SK-N-SH (cell line): Measurements from ENCODE around the gene CDC34. TPM values are rescaled to one million over a fixed set of nuclear protein-coding genes. Genes with fewer than 3 reads are reported as not detected.

ENCODE experiments used
- CTCF ChIA-PET: fragments of 300-600, 350-600 bp; formaldehyde crosslinking; extraction: SDS; loops from one replicate; lab custom pipeline; 2021; lab: Yijun Ruan, JAX
- POLR2A ChIA-PET: fragments of 350-600 bp; sonication (Branson Sonifier 250); formaldehyde crosslinking; extraction: SDS; loops from one replicate; lab custom pipeline; 2020; ENCODE audit warnings: antibody characterized with exemption, inconsistent platforms; lab: Yijun Ruan, JAX
- DNase-seq: peaks from one replicate; pipeline ENCODE4 v3.0.0; 2012
- H2AFZ ChIP-seq: fragments of 200-600 bp; sonication (generic); 2 replicates; pipeline ENCODE4 v1.8.1; 2016; ENCODE audit warnings: antibody characterized with exemption, mild to moderate bottlenecking, low read depth
- H3F3A ChIP-seq: fragments of 200-600 bp; sonication (generic); replicated peaks from 2 replicates; pipeline ENCODE3; 2016; ENCODE audit warnings: antibody characterized with exemption, mild to moderate bottlenecking; ENCODE audit not compliant: insufficient read depth
- H3K27ac ChIP-seq, 2 experiments: fragments of 200-500 bp in 1 of 2; fragments of 200-600 bp in 1 of 2; sonication (Bioruptor generic) in 1 of 2; sonication (generic), shearing (Covaris generic) in 1 of 2; 2 replicates each; pipeline versions ENCODE4 v1.5.1 to v1.6.1; 2014 to 2016; ENCODE audit warnings: low read depth in 2 of 2, inconsistent platforms in 1 of 2, low read length in 1 of 2, mild to moderate bottlenecking in 1 of 2, mixed read lengths in 1 of 2
- H3K27me3 ChIP-seq: fragments of 200-600 bp; sonication (generic), shearing (Covaris generic); 2 replicates; pipeline ENCODE4 v1.6.1; 2016; ENCODE audit warnings: mixed run types; ENCODE audit not compliant: insufficient read depth
- H3K36me3 ChIP-seq, 2 experiments: fragments of 200-500 bp in 1 of 2; fragments of 200-600 bp in 1 of 2; sonication (Bioruptor generic) in 1 of 2; sonication (generic) in 1 of 2; replicated peaks in 1 of 2; 2 replicates each; pipeline versions ENCODE3 to v1.5.1; 2014 to 2016; ENCODE audit warnings: low read length in 1 of 2, mild to moderate bottlenecking in 1 of 2; ENCODE audit not compliant: insufficient read depth in 2 of 2, control insufficient read depth in 1 of 2
- H3K4me1 ChIP-seq, 2 experiments: fragments of 200-500 bp in 1 of 2; fragments of 200-600 bp in 1 of 2; sonication (Bioruptor generic) in 1 of 2; sonication (generic), shearing (Covaris generic) in 1 of 2; 2 replicates each; pipeline versions ENCODE4 v1.5.1 to v1.6.1; 2014 to 2016; ENCODE audit warnings: low read depth in 1 of 2, low read length in 1 of 2, mixed run types in 1 of 2; ENCODE audit not compliant: insufficient read depth in 2 of 2, control insufficient read depth in 1 of 2
- H3K4me2 ChIP-seq: fragments of 200-600 bp; sonication (generic), shearing (Covaris generic); 2 replicates; pipeline ENCODE4 v1.6.1; 2017; ENCODE audit warnings: mixed run types
- H3K4me3 ChIP-seq, 2 experiments: fragments of 200-500 bp in 1 of 2; fragments of 200-600 bp in 1 of 2; sonication (Bioruptor generic) in 1 of 2; sonication (generic), shearing (Covaris generic) in 1 of 2; 2 replicates each; pipeline versions ENCODE4 v1.5.1 to v1.8.1; 2014 to 2016; ENCODE audit warnings: low read depth in 2 of 2, inconsistent platforms in 1 of 2, low read length in 1 of 2, mild to moderate bottlenecking in 1 of 2, mixed read lengths in 1 of 2, moderate library complexity in 1 of 2
- H3K79me2 ChIP-seq: fragments of 200-600 bp; sonication (generic); 2 replicates; pipeline ENCODE4 v1.8.1; 2017; ENCODE audit warnings: mild to moderate bottlenecking; ENCODE audit not compliant: insufficient read depth
- H3K9ac ChIP-seq: fragments of 200-600 bp; sonication (generic); 2 replicates; pipeline ENCODE4 v1.6.1; 2017; ENCODE audit warnings: mixed run types
- H3K9me2 ChIP-seq: fragments of 200-600 bp; sonication (generic); 2 replicates; pipeline ENCODE4 v1.6.1; 2017; ENCODE audit warnings: mixed run types
- H3K9me3 ChIP-seq: fragments of 200-600 bp; sonication (generic); 2 replicates; pipeline ENCODE4 v1.6.1; 2017; ENCODE audit warnings: mixed run types, mild to moderate bottlenecking, moderate library complexity
- H4K20me1 ChIP-seq: fragments of 200-600 bp; sonication (generic); 2 replicates; pipeline ENCODE4 v1.6.1; 2017; ENCODE audit warnings: mild to moderate bottlenecking, mixed run types; ENCODE audit not compliant: insufficient read depth
- CTCF ChIP-seq: fragments of 200-600 bp; sonication (generic); IDR thresholded peaks from 2 replicates; pipeline ENCODE4 v1.6.1; 2017; ENCODE audit warnings: antibody characterized with exemption, mild to moderate bottlenecking, moderate library complexity
- EP300 ChIP-seq, 2 experiments: IDR thresholded peaks; 2 replicates each; pipeline versions ENCODE4 v1.4.0 to v1.6.1; 2012; ENCODE audit warnings: borderline replicate concordance in 1 of 2, low read depth in 1 of 2, low read length in 1 of 2
- FOSL2 ChIP-seq: IDR thresholded peaks from 2 replicates; pipeline ENCODE4 v1.4.0; 2012; ENCODE audit warnings: low read depth, mild to moderate bottlenecking, moderate library complexity, borderline replicate concordance
- FOXM1 ChIP-seq: IDR thresholded peaks from 2 replicates; pipeline ENCODE4 v1.4.0; 2012; ENCODE audit warnings: low read depth, mild to moderate bottlenecking
- GABPA ChIP-seq: IDR thresholded peaks from 2 replicates; pipeline ENCODE4 v1.4.0; 2012; ENCODE audit warnings: low read depth, mild to moderate bottlenecking
- IRF3 ChIP-seq: fragments of 150-350 bp; IDR thresholded peaks from 2 replicates; pipeline ENCODE4 v1.6.1; 2016; ENCODE audit warnings: mild to moderate bottlenecking, low read depth, low read length
- MAX ChIP-seq: IDR thresholded peaks from 2 replicates; pipeline ENCODE4 v1.4.0; 2012; ENCODE audit warnings: low read depth
- NFIC ChIP-seq: IDR thresholded peaks from 2 replicates; pipeline ENCODE4 v1.4.0; 2012; ENCODE audit warnings: borderline replicate concordance
- NRF1 ChIP-seq: IDR thresholded peaks from 2 replicates; pipeline ENCODE4 v1.6.1; 2012; ENCODE audit warnings: low read depth, mild to moderate bottlenecking, low read length
- REST ChIP-seq: IDR thresholded peaks from 2 replicates; pipeline ENCODE4 v1.6.1; 2012; ENCODE audit warnings: mild to moderate bottlenecking, low read depth, low read length, moderate library complexity
- RXRA ChIP-seq: IDR thresholded peaks from 2 replicates; pipeline ENCODE4 v1.4.0; 2012; ENCODE audit warnings: low read depth, mild to moderate bottlenecking, borderline replicate concordance
- SIN3A ChIP-seq: IDR thresholded peaks from 2 replicates; pipeline ENCODE4 v1.6.1; 2012; ENCODE audit warnings: low read depth, mild to moderate bottlenecking, low read length, moderate library complexity, borderline replicate concordance
- TAF1 ChIP-seq: IDR thresholded peaks from 2 replicates; pipeline ENCODE4 v1.6.1; 2012; ENCODE audit warnings: low read depth, mild to moderate bottlenecking, low read length, moderate library complexity, borderline replicate concordance
- TCF12 ChIP-seq: IDR thresholded peaks from 2 replicates; pipeline ENCODE4 v1.4.0; 2012
- TEAD4 ChIP-seq: IDR thresholded peaks from 2 replicates; pipeline ENCODE4 v1.4.0; 2012; ENCODE audit warnings: mild to moderate bottlenecking, borderline replicate concordance; ENCODE audit not compliant: insufficient read depth
- USF2 ChIP-seq: fragments of 150-350 bp; IDR thresholded peaks from 2 replicates; pipeline ENCODE4 v1.6.1; 2017; ENCODE audit warnings: antibody characterized with exemption, low read length, low read depth, borderline replicate concordance
- WGBS: methylation state at CpG from one replicate; pipeline ENCODE4 v1.1.6; 2017; ENCODE audit warnings: low lambda C conversion rate; 5-methylcytosine and 5-hydroxymethylcytosine counted together
- polyA plus RNA-seq, 3 experiments: library from polyadenylated mRNA; depleted of rRNA; stranded (reverse); fragments of >200 nt; gene quantifications; 2 replicates each; pipeline ENCODE4 v1.2.3, GENCODE V29; 2012

CDC34 gene
- polyA plus RNA-seq, 1 of the 3 experiments (the other 2 are of a cell fraction), result 96.7 TPM

- DNase-seq, result peak; percentile 71
- Histone ChIP-seq H3K4me3 (peak overlapping the region; percentile 38 to 53), H2AFZ (no peak overlapping the region), H3K27ac (peak overlapping the region; percentile 53 to 60; a peak in 3 of 4 replicates), H3K4me2 (peak overlapping the region; percentile 100), H3K9me2 (no peaks in the 10 kb centered on the region), H3K4me1 (peaks cover 24 to 32% of the 10 kb centered on the region in 2 experiments; a peak in 3 of 4 replicates), H3K9ac (no peak overlapping the region), H3F3A (peaks cover 14% of the 10 kb centered on the region), H3K79me2 (peaks cover 80% of the 10 kb centered on the region), H3K9me3 (no peaks in the 10 kb centered on the region), H3K36me3 (peaks cover 0 to 18% of the 10 kb centered on the region in 2 experiments), H3K27me3 (no peaks in the 10 kb centered on the region)
- CTCF ChIA-PET, result interaction anchor here (1.0 to 5.7 kb wide), 5 partner anchors 8 to 45 kb away, joined by 3 to 32 read pairs (median 5); no protein-coding TSS in a partner anchor
- WGBS, result 63% methylated on average over 24 of the region's 38 CpGs
- POLR2A ChIA-PET, result interaction anchor here (1.4 to 1.8 kb wide), 2 partner anchors 11 to 69 kb away, joined by 4 to 6 read pairs; no protein-coding TSS in a partner anchor
- TF ChIP-seq SIN3A (no peak), TAF1 (no peak), FOXM1 (no peak), NRF1 (no peak), MAX (no peak), EP300 (IDR thresholded peaks at IDR 0.05; ENCODE audit: borderline replicate concordance in 1 of 2, low read depth in 1 of 2, low read length in 1 of 2) (no peak), CTCF (no peak), NFIC (peak; percentile 36; the same call in 1 of the 2 replicates), REST (no peak), RXRA (no peak), IRF3 (no peak), GABPA (no peak), TCF12 (peak; percentile 43), TEAD4 (no peak), USF2 (no peak), FOSL2 (peak; percentile 37; the same call in 1 of the 2 replicates)
- TF ChIP-seq, all 33 proteins: peak for 3
- H4K20me1 ChIP-seq, result peaks cover 72% of the 10 kb centered on the region
Observed at GRCh38 chr19:575527-576506, 44.3 kb downstream of the CDC34 start.
